SKM-1 (cell line): Measurements from ENCODE around the gene CNTNAP5.

Experiments
- DNase-seq: peaks from one replicate; lab custom pipeline; 2025; ENCODE audit not compliant: unreplicated experiment; lab: John Stamatoyannopoulos, UW

The CNTNAP5 gene

GRCh38 chr2:124025171-124025580 lies at the start of gene CNTNAP5:
TSS of gene CNTNAP5 (plus strand) at chr2:124025287. CDS start at chr2:124025651, 364 bp downstream.
- no peak for DNase-seq

- DNase-seq, result no peak
Measured at GRCh38 chr2:123976054-123976648, 48.9 kb upstream of the CNTNAP5 start.

- DNase-seq, result peak; percentile 4
Measured at GRCh38 chr2:123993728-123994323, 31.3 kb upstream of the CNTNAP5 start.

GRCh38 chr2:123999681-124000080 lies 25.4 kb upstream of the CNTNAP5 start:
- no peak for DNase-seq

- no peak for DNase-seq
Measured at GRCh38 chr2:124001696-124002430, 23.2 kb upstream of the CNTNAP5 start.

- DNase-seq, result no peak
Measured at GRCh38 chr2:124018890-124019289, 6.2 kb upstream of the CNTNAP5 start.

GRCh38 chr2:124024561-124025170 lies 421 bp upstream of the CNTNAP5 start:
- no peak for DNase-seq

- DNase-seq, result no peak
Measured at GRCh38 chr2:124025891-124026434, 876 bp downstream of the CNTNAP5 start.

GRCh38 chr2:124026503-124026902 lies 1.4 kb downstream of the CNTNAP5 start:
- DNase-seq, result no peak

- peak; percentile 11 for DNase-seq
Measured at GRCh38 chr2:124027182-124027581, 2.1 kb downstream of the CNTNAP5 start.

- no peak for DNase-seq
Measured at GRCh38 chr2:124032799-124033198, 7.7 kb downstream of the CNTNAP5 start.

- no peak for DNase-seq
Measured at GRCh38 chr2:124034265-124034664, 9.2 kb downstream of the CNTNAP5 start.

GRCh38 chr2:124035001-124035400 lies 9.9 kb downstream of the CNTNAP5 start:
- no peak for DNase-seq

- DNase-seq, result no peak
Measured at GRCh38 chr2:124039032-124039431, 13.9 kb downstream of the CNTNAP5 start.

GRCh38 chr2:124039762-124040291 lies 14.7 kb downstream of the CNTNAP5 start:
- no peak for DNase-seq

- no peak for DNase-seq
Measured at GRCh38 chr2:124045894-124046293, 20.8 kb downstream of the CNTNAP5 start.

- no peak for DNase-seq
Measured at GRCh38 chr2:124046332-124046731, 21.2 kb downstream of the CNTNAP5 start.

GRCh38 chr2:124048102-124048501 lies 23.0 kb downstream of the CNTNAP5 start:
- DNase-seq, result no peak

GRCh38 chr2:124048664-124049063 lies 23.6 kb downstream of the CNTNAP5 start:
- no peak for DNase-seq

- DNase-seq, result no peak
Measured at GRCh38 chr2:124049136-124049535, 24.0 kb downstream of the CNTNAP5 start.

GRCh38 chr2:124050833-124051497 lies 25.9 kb downstream of the CNTNAP5 start:
- no peak for DNase-seq
